HL-60 (cell line): ENCODE data around the gene SYT7.

ENCODE experiments used
- DNase-seq, 2 experiments: peaks; one replicate each; pipeline ENCODE4 v3.0.0-alpha.2; 2010 to 2020; ENCODE audit warnings: low read depth in 1 of 2, low spot score in 1 of 2
- H3K27ac ChIP-seq: fragments of 250-450 bp; sonication (Bioruptor Pico); replicated peaks from 2 replicates; pipeline ENCODE4 v1.5.1; 2020; ENCODE audit warnings: mild to moderate bottlenecking, moderate library complexity
- H3K27me3 ChIP-seq: fragments of 250-450 bp; sonication (Bioruptor Pico); 2 replicates; pipeline ENCODE4 v1.5.1; 2021; ENCODE audit warnings: mild to moderate bottlenecking, moderate library complexity; ENCODE audit not compliant: insufficient read depth, poor library complexity, severe bottlenecking
- H3K4me3 ChIP-seq: replicated peaks from 2 replicates; pipeline ENCODE4 v1.5.1; 2011; ENCODE audit warnings: mild to moderate bottlenecking, control low read depth, low read length; ENCODE audit not compliant: insufficient read depth
- CTCF ChIP-seq: IDR thresholded peaks from one replicate; pipeline ENCODE4 v1.5.1; 2011; ENCODE audit warnings: low read length, control low read depth, inconsistent platforms; ENCODE audit not compliant: insufficient read depth
- GABPA ChIP-seq: IDR thresholded peaks from 2 replicates; pipeline ENCODE4 v1.6.1; 2012; ENCODE audit warnings: low read depth
- POLR2AphosphoS5 ChIP-seq: IDR thresholded peaks from 2 replicates; pipeline ENCODE4 v1.6.1; 2012; ENCODE audit warnings: low read depth
- REST ChIP-seq: IDR thresholded peaks from 2 replicates; pipeline ENCODE4 v1.6.1; 2012; ENCODE audit warnings: low read depth; ENCODE audit not compliant: insufficient replicate concordance
- SPI1 ChIP-seq: IDR thresholded peaks from 2 replicates; pipeline ENCODE4 v1.6.1; 2012; ENCODE audit warnings: low read depth, mild to moderate bottlenecking, borderline replicate concordance

Gene SYT7

DNA sequence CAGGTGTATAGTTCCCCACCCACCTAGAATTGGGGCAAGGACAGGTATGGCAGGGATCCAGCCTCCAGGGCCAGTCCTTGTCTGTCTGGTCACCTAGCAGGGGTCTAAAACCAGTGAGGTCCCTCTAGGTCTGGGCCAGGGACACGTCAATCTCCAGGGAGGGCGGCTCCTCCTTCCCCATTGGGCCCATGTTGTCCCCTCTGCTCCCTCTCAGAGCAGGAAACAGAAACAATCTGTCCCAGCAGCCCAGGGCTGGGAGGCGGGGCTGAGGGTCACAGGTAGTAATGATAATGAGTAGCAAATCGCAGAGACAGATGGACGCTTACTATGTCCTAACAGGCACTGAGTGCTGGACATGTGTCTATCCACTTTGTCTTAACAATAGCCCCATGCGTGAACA, 22.8 kb upstream of the SYT7 start:
- H3K4me3 ChIP-seq = no peak overlapping the region

GRCh38 chr11:61602775-61603569, 22.1 kb upstream of the SYT7 start:
- Histone ChIP-seq H3K27ac (no peak overlapping the region), H3K4me3 (no peak overlapping the region), H3K27me3 (peaks cover 8% of the 10 kb centered on the region)
- no peak for TF ChIP-seq POLR2AphosphoS5
- no peak for TF ChIP-seq GABPA
- TF ChIP-seq CTCF = no peak
- TF ChIP-seq SPI1 = no peak
- no peak for TF ChIP-seq REST
- no peak for DNase-seq

More for the DNA sequence above, 22.8 kb upstream of the SYT7 start:
- no peak for DNase-seq
- Histone ChIP-seq H3K27me3 (peaks cover 8% of the 10 kb centered on the region), H3K27ac (no peak overlapping the region)
- TF ChIP-seq POLR2AphosphoS5 = no peak
- no peak for TF ChIP-seq SPI1
- TF ChIP-seq GABPA = no peak
- TF ChIP-seq REST = no peak
- no peak for TF ChIP-seq CTCF

- H3K4me3 ChIP-seq = no peak overlapping the region
- TF ChIP-seq REST (no peak), GABPA (no peak), POLR2AphosphoS5 (no peak), SPI1 (no peak), CTCF (no peak)
- H3K27me3 ChIP-seq = peaks cover 8% of the 10 kb centered on the region
- H3K27ac ChIP-seq = no peak overlapping the region
- no peak for DNase-seq
Measured at GRCh38 chr11:61601512-61601911, 20.6 kb upstream of the SYT7 start.
